Left colon (tissue), 2 donors: ENCODE results near the gene CAMK2B. TPM values are rescaled to one million over a fixed set of nuclear protein-coding genes. Genes with fewer than 3 reads are reported as not detected.

Experiments used
- ATAC-seq: fragments of 200-7000 bp; cut with Tn5 transposase; one replicate; pipeline ENCODE4 v1.9.1; 2020; ENCODE audit warnings: mild to moderate bottlenecking, moderate library complexity
- DNase-seq, 2 donors: peaks; one replicate each; pipeline ENCODE4 v3.0.0-alpha.2; 2020
- intact Hi-C, 2 donors: fragments of 100-400 bp; cut with DNase I in 1 of 2; cut with micrococcal nuclease in 1 of 2; formaldehyde crosslinking; loops; one replicate each; pipeline versions ENCODE4 v1.11.2 to v1.14.0; 2022; cut with DNase I, micrococcal nuclease
- total RNA-seq, 2 donors: library from RNA; stranded (reverse); fragmentation: NEBNext Ultra II Directional; extraction: Animal tissue kit (Norgen Biotek cat#: 25700); gene quantifications; one replicate each; pipeline ENCODE4 v1.2.1, GENCODE V29; 2021
- donor health status: DM: no; HTN: no; CAD: no.
- donor health status: DM: yes; HTN: yes; CAD: no.

CAMK2B gene
- total RNA-seq, 2 donors from 2014 or later, result 0.61 to 0.76 TPM

GRCh38 chr7:44291066-44291732, 34.2 kb downstream of the CAMK2B start:
- intact Hi-C loops, result no loop called here
- DNase-seq, result peak; percentile 25 to 27
- ATAC-seq, result no peak

GRCh38 chr7:44290252-44290620, 35.2 kb downstream of the CAMK2B start:
- ATAC-seq, result no peak
- intact Hi-C loops, result no loop called here
- DNase-seq, result peak in 1 of 2 donors; percentile 2

- ATAC-seq (no peak), DNase-seq (peak in 1 of 2 donors; percentile 11)
- intact Hi-C loops, result no loop called here
These were observed 35.8 kb downstream of the CAMK2B start for GRCh38 chr7:44289341-44290251.

GRCh38 chr7:44288811-44289340, 36.5 kb downstream of the CAMK2B start:
- peak in 1 of 2 donors; percentile 7 for DNase-seq

GRCh38 chr7:44288381-44288685, 37.1 kb downstream of the CAMK2B start:
- no peak for ATAC-seq
- no peak for DNase-seq
- intact Hi-C loops, result no loop called here

More at GRCh38 chr7:44288811-44289340, 36.5 kb downstream of the CAMK2B start:
- no peak for ATAC-seq
- intact Hi-C loops, result no loop called here

- no peak for ATAC-seq
- peak; percentile 0 to 7 for DNase-seq
- intact Hi-C loops, result no loop called here
These were observed 37.7 kb downstream of the CAMK2B start for GRCh38 chr7:44287488-44288380.

GRCh38 chr7:44286618-44287487, 38.5 kb downstream of the CAMK2B start:
- ATAC-seq, result no peak
- peak; percentile 1 to 18 for DNase-seq
- intact Hi-C loops, result no loop called here

- ATAC-seq (no peak), DNase-seq (peak; percentile 0 to 7)
- intact Hi-C loops, result no loop called here
These were observed 39.2 kb downstream of the CAMK2B start for GRCh38 chr7:44286182-44286617.

GRCh38 chr7:44285561-44285960, 39.8 kb downstream of the CAMK2B start:
- ATAC-seq (no peak), DNase-seq (no peak)
- intact Hi-C loops, result no loop called here

- DNase-seq (peak; percentile 0 to 13), ATAC-seq (no peak)
- intact Hi-C loops, result no loop called here
These were observed 40.4 kb downstream of the CAMK2B start for GRCh38 chr7:44284881-44285541.

GRCh38 chr7:44284216-44284615, 41.2 kb downstream of the CAMK2B start:
- ATAC-seq (no peak), DNase-seq (peak; percentile 1 to 8)
- intact Hi-C loops, result no loop called here

- intact Hi-C loops, result no loop called here
- ATAC-seq, result no peak
- peak; percentile 1 to 15 for DNase-seq
These were observed 41.8 kb downstream of the CAMK2B start for GRCh38 chr7:44283381-44284211.

GRCh38 chr7:44282601-44283171, 42.7 kb downstream of the CAMK2B start:
- DNase-seq (peak; percentile 2 to 13), ATAC-seq (no peak)
- intact Hi-C loops, result no loop called here

- ATAC-seq (no peak), DNase-seq (peak; percentile 1 to 14)
- intact Hi-C loops, result no loop called here
These were observed 43.4 kb downstream of the CAMK2B start for GRCh38 chr7:44281811-44282600.

- ATAC-seq (no peak), DNase-seq (peak; percentile 1 to 12)
- intact Hi-C loops, result no loop called here
These were observed 44.2 kb downstream of the CAMK2B start for GRCh38 chr7:44280993-44281721.
